RWPE1 (cell line): ENCODE measurements around the gene TPI1.

ENCODE experiments used
- CTCF ChIA-PET: fragments of 350-600 bp; sonication (Branson Sonifier 250); formaldehyde crosslinking; extraction: SDS; loops from one replicate; lab custom pipeline; 2021; lab: Yijun Ruan, JAX
- POLR2A ChIA-PET: fragments of 400-600 bp; formaldehyde crosslinking; extraction: SDS; loops from one replicate; lab custom pipeline; 2020; ENCODE audit warnings: antibody characterized with exemption; ENCODE audit not compliant: low non-redundant PET; lab: Yijun Ruan, JAX
- DNase-seq: peaks from one replicate; pipeline ENCODE4 v3.0.0; 2012; ENCODE audit warnings: low spot score
- H3K27ac ChIP-seq: fragments of 450-650 bp; 2 replicates; pipeline ENCODE4 v1.5.1; 2017
- CTCF ChIP-seq: fragments of 450-650 bp; conservative IDR thresholded peaks from 2 replicates; pipeline ENCODE4 v1.5.1; 2017; ENCODE audit warnings: low read depth, mild to moderate bottlenecking

Gene TPI1

GRCh38 chr12:6854036-6854435 is 13.3 kb upstream of the TPI1 start:
- ChIA-PET POLR2A (no interaction called here), CTCF (interaction anchor here (0.6 to 1.3 kb wide), 3 partner anchors 11 to 193 kb away, joined by 3 to 6 read pairs (median 4); no protein-coding TSS in a partner anchor)
- TF ChIP-seq CTCF, result no peak
- no peak for DNase-seq
- H3K27ac ChIP-seq, result peak overlapping the region; percentile 37

- POLR2A ChIA-PET, result no interaction called here
- H3K27ac ChIP-seq, result no peak overlapping the region
- TF ChIP-seq CTCF, result no peak
- DNase-seq, result no peak
- CTCF ChIA-PET, result interaction anchor here (1.3 kb wide), 1 partner anchor 14 kb away, joined by 6 read pairs; no protein-coding TSS in a partner anchor
Measured at GRCh38 chr12:6855322-6855721, 12.0 kb upstream of the TPI1 start.

- no peak for TF ChIP-seq CTCF
- ChIA-PET POLR2A (no interaction called here), CTCF (interaction anchor here (0.6 kb wide), 1 partner anchor 212 kb away, joined by 3 read pairs; no protein-coding TSS in a partner anchor)
Measured at GRCh38 chr12:6858799-6859198, 8.5 kb upstream of the TPI1 start.

GRCh38 chr12:6860116-6860515 is 7.2 kb upstream of the TPI1 start:
- no peak overlapping the region for H3K27ac ChIP-seq
- CTCF ChIA-PET, result no interaction called here
- POLR2A ChIA-PET, result no interaction called here
- TF ChIP-seq CTCF, result no peak
- DNase-seq, result no peak

More at GRCh38 chr12:6858799-6859198, 8.5 kb upstream of the TPI1 start:
- no peak overlapping the region for H3K27ac ChIP-seq
- no peak for DNase-seq

GRCh38 chr12:6860942-6861341 is 6.4 kb upstream of the TPI1 start:
- CTCF ChIA-PET, result interaction anchor here (1.4 kb wide), 1 partner anchor 11 kb away, joined by 9 read pairs; no protein-coding TSS in a partner anchor
- H3K27ac ChIP-seq, result no peak overlapping the region
- POLR2A ChIA-PET, result no interaction called here
- DNase-seq, result no peak
- TF ChIP-seq CTCF, result no peak

- no peak for DNase-seq
- H3K27ac ChIP-seq, result no peak overlapping the region
- ChIA-PET POLR2A (no interaction called here), CTCF (interaction anchor here (1.4 kb wide), 1 partner anchor 11 kb away, joined by 9 read pairs; no protein-coding TSS in a partner anchor)
- TF ChIP-seq CTCF, result no peak
Measured at GRCh38 chr12:6861391-6861790, 5.9 kb upstream of the TPI1 start.
